HEK293 (cell line): ENCODE results near the gene HOXB8.

ENCODE experiments used
- ELK4 ChIP-seq: IDR thresholded peaks from 2 replicates; pipeline ENCODE4 v1.6.1; 2011; ENCODE audit warnings: mild to moderate bottlenecking, low read depth, low read length, borderline replicate concordance
- GFI1B ChIP-seq: fragments of 450-650 bp; formaldehyde crosslinking; IDR thresholded peaks from 2 replicates; pipeline ENCODE4 v1.5.1; 2016; ENCODE audit warnings: missing biosample characterization, missing genetic modification characterization
- GLIS2 ChIP-seq: fragments of 450-650 bp; formaldehyde crosslinking; IDR thresholded peaks from 2 replicates; pipeline ENCODE4 v1.5.1; 2016; ENCODE audit warnings: missing biosample characterization, missing genetic modification characterization
- HOXD13 ChIP-seq: sonication (generic); formaldehyde crosslinking; IDR thresholded peaks from 2 replicates; pipeline ENCODE4 v1.8.0; 2022; ENCODE audit warnings: missing genetic modification reagents, borderline replicate concordance
- KLF16 ChIP-seq: fragments of 450-650 bp; formaldehyde crosslinking; IDR thresholded peaks from 2 replicates; pipeline ENCODE4 v1.5.1; 2017; ENCODE audit warnings: missing biosample characterization, missing genetic modification characterization
- KLF8 ChIP-seq: fragments of 450-650 bp; formaldehyde crosslinking; IDR thresholded peaks from 2 replicates; pipeline ENCODE4 v1.5.1; 2016; ENCODE audit warnings: missing biosample characterization, missing genetic modification characterization
- OVOL3 ChIP-seq: fragments of 450-650 bp; formaldehyde crosslinking; IDR thresholded peaks from 2 replicates; pipeline ENCODE4 v1.5.1; 2016; ENCODE audit warnings: missing biosample characterization, missing genetic modification characterization
- PBX3 ChIP-seq: sonication (generic); formaldehyde crosslinking; IDR thresholded peaks from 2 replicates; pipeline ENCODE4 v1.8.1; 2022; ENCODE audit warnings: mild to moderate bottlenecking, moderate library complexity, missing genetic modification reagents
- PRDM10 ChIP-seq: fragments of 450-650 bp; formaldehyde crosslinking; IDR thresholded peaks from 2 replicates; pipeline ENCODE4 v1.5.1; 2016; ENCODE audit warnings: missing biosample characterization, missing genetic modification characterization
- SALL2 ChIP-seq: fragments of 450-650 bp; formaldehyde crosslinking; IDR thresholded peaks from 2 replicates; pipeline ENCODE4 v1.5.0; 2017; ENCODE audit warnings: missing biosample characterization, mild to moderate bottlenecking, missing genetic modification characterization, borderline replicate concordance
- SCRT1 ChIP-seq: fragments of 450-650 bp; formaldehyde crosslinking; IDR thresholded peaks from 2 replicates; pipeline ENCODE4 v1.5.1; 2016; ENCODE audit warnings: missing biosample characterization, missing genetic modification characterization, borderline replicate concordance
- TSHZ1 ChIP-seq: fragments of 450-650 bp; formaldehyde crosslinking; IDR thresholded peaks from 2 replicates; pipeline ENCODE4 v1.5.1; 2016; ENCODE audit warnings: missing biosample characterization, missing genetic modification characterization, borderline replicate concordance
- ZBTB20 ChIP-seq: fragments of 450-650 bp; formaldehyde crosslinking; IDR thresholded peaks from 2 replicates; pipeline ENCODE4 v1.5.1; 2016; ENCODE audit warnings: missing biosample characterization, missing genetic modification characterization
- ZFP37 ChIP-seq: fragments of 450-650 bp; formaldehyde crosslinking; IDR thresholded peaks from 2 replicates; pipeline ENCODE4 v1.5.1; 2016; ENCODE audit warnings: missing biosample characterization, missing genetic modification characterization
- ZNF18 ChIP-seq: fragments of 450-650 bp; formaldehyde crosslinking; IDR thresholded peaks from 2 replicates; pipeline ENCODE4 v1.5.1; 2016; ENCODE audit warnings: missing biosample characterization, missing genetic modification characterization
- ZNF248 ChIP-seq: fragments of 450-650 bp; formaldehyde crosslinking; IDR thresholded peaks from 2 replicates; pipeline ENCODE4 v1.5.1; 2017; ENCODE audit warnings: missing biosample characterization, missing genetic modification characterization
- ZNF341 ChIP-seq: fragments of 450-650 bp; formaldehyde crosslinking; IDR thresholded peaks from 2 replicates; pipeline ENCODE4; 2016; ENCODE audit warnings: low read depth, missing biosample characterization, missing genetic modification characterization
- ZNF362 ChIP-seq: fragments of 450-650 bp; formaldehyde crosslinking; IDR thresholded peaks from 2 replicates; pipeline ENCODE4 v1.5.1; 2016; ENCODE audit warnings: missing biosample characterization, missing genetic modification characterization
- ZNF398 ChIP-seq: fragments of 450-650 bp; formaldehyde crosslinking; IDR thresholded peaks from 2 replicates; pipeline ENCODE4 v1.5.1; 2017; ENCODE audit warnings: missing biosample characterization, missing genetic modification characterization
- ZNF416 ChIP-seq: fragments of 450-650 bp; formaldehyde crosslinking; IDR thresholded peaks from 2 replicates; pipeline ENCODE4 v1.5.1; 2016; ENCODE audit warnings: missing biosample characterization, missing genetic modification characterization
- ZNF423 ChIP-seq: fragments of 450-650 bp; formaldehyde crosslinking; IDR thresholded peaks from 2 replicates; pipeline ENCODE4 v1.5.1; 2016; ENCODE audit warnings: missing biosample characterization, missing genetic modification characterization
- ZNF549 ChIP-seq: fragments of 450-650 bp; IDR thresholded peaks from 2 replicates; pipeline ENCODE4 v1.5.1; 2018; ENCODE audit warnings: missing biosample characterization, missing genetic modification characterization, mild to moderate bottlenecking, inconsistent platforms, moderate library complexity
- ZNF571 ChIP-seq: fragments of 450-650 bp; formaldehyde crosslinking; IDR thresholded peaks from 2 replicates; pipeline ENCODE4 v1.5.0; 2017; ENCODE audit warnings: missing biosample characterization, missing genetic modification characterization
- ZNF624 ChIP-seq: fragments of 450-650 bp; formaldehyde crosslinking; IDR thresholded peaks from 2 replicates; pipeline ENCODE4 v1.5.1; 2017; ENCODE audit warnings: missing biosample characterization, missing genetic modification characterization
- ZNF626 ChIP-seq: fragments of 450-650 bp; sonication (Bioruptor Pico); formaldehyde crosslinking; IDR thresholded peaks from 2 replicates; pipeline ENCODE4 v1.5.1; 2018; ENCODE audit warnings: missing biosample characterization, missing genetic modification characterization, inconsistent platforms

HOXB8 gene

GRCh38 chr17:48636177-48637018 lies 21.3 kb upstream of the HOXB8 start (continued):
- no peak for TF ChIP-seq TSHZ1
- TF ChIP-seq HOXD13, result no peak
- peak; percentile 92 for TF ChIP-seq ZNF362 (tag by site-specific recombination)
- no peak for TF ChIP-seq OVOL3 (tag by site-specific recombination)
- TF ChIP-seq PBX3 (CRISPR knock-in tag), result no peak
- TF ChIP-seq ZNF626 (tag by site-specific recombination), result no peak
- TF ChIP-seq ZBTB20 (tag by site-specific recombination), result peak; percentile 80
- TF ChIP-seq ZNF416, result no peak
- TF ChIP-seq ZNF571 (tag by site-specific recombination), result no peak
- TF ChIP-seq SALL2 (tag by site-specific recombination), result no peak
- no peak for TF ChIP-seq ZNF624
- TF ChIP-seq ZNF423, result no peak
- 0 out of 2 replicates have a peak, but pooled peaks have one; percentile 44 for TF ChIP-seq KLF16 (tag by site-specific recombination)
- no peak for TF ChIP-seq ZNF549 (tag by site-specific recombination)
- no peak for TF ChIP-seq ZNF248 (tag by site-specific recombination)
- TF ChIP-seq PRDM10 (tag by site-specific recombination), result no peak
- no peak for TF ChIP-seq ZNF18 (tag by site-specific recombination)
- no peak for TF ChIP-seq SCRT1 (tag by site-specific recombination)
- TF ChIP-seq ZNF341, result no peak
- TF ChIP-seq ZFP37 (tag by site-specific recombination), result 0 out of 2 replicates have a peak, but pooled peaks have one; percentile 33
- no peak for TF ChIP-seq ELK4
- TF ChIP-seq GLIS2 (tag by site-specific recombination), result no peak
- 0 out of 2 replicates have a peak, but pooled peaks have one; percentile 12 for TF ChIP-seq KLF8
- TF ChIP-seq GFI1B (tag by site-specific recombination), result no peak
- TF ChIP-seq ZNF398 (tag by site-specific recombination), result no peak
